Stimulated activated CD8-positive, alpha-beta memory T cell treated with anti-CD3 and anti-CD28 coated beads, Interleukin-7, amount 100 ng/mL, for 1 hour (primary cell): ENCODE results near the gene CEP164.

Source experiments
- DNase-seq, 2 donors: peaks; one replicate each; pipeline ENCODE4 v3.0.0-alpha.2; 2020; ENCODE audit warnings: low read depth in 2 of 2

The CEP164 gene

DNA sequence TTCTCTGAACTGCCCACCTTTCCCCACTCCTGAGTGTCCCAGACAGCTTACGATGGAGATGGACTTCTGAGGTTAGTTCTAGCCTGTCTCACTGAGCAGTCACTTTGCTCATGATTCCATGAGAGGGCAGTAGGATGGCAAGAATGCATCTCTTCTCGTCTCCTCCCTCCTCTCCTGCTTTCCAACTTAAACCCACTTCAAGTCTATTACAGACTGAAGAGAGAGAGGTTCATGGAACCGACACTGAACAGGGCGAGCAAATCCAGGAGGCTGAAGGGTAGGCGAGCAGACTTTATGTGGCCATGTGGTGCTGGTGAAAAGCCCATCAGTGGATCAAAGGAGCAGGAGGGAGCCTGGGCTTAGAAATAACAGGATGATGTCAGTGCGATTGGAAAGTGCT, 38.6 kb downstream of the CEP164 start:
- no peak for DNase-seq

DNA sequence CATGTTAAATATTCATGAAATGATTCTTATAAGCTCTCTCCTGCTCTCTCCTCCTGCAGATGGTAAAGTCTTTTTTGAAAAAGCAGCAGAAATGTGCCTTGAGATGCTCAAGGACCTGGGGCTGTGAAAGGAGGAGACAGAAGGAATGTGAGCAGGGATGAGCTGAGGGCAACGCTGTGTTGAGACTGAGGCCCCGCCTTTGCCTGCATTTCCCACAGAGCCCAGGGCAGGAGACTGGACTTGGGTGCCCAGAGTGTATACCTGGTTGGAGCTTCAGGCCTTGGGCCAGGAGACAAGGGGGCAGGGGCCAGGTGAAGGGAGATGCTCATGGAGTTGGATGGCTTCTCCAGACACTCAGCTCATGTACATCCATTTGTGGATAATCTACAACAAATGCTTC, 39.2 kb downstream of the CEP164 start:
- DNase-seq: no peak

DNA sequence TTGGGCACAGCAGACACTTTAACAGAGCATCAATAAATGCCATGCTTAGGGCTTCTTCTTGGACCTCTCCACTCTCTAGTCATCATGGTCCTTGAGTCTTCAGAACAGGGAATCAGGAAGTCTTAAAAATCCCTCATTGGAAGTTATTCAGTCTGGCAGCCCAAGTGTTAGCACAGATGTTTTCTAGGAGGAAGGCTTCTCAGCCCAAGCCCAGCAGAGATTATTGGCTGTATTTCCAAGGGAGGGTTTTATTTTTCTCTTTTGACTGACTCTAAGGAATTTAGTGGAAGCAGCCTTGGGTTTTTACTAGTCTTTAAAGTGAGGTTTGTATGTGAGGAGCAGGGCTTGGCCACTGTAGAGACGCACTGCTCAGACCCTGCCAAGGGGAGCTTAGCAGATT, 41.9 kb downstream of the CEP164 start:
- no peak for DNase-seq

DNA sequence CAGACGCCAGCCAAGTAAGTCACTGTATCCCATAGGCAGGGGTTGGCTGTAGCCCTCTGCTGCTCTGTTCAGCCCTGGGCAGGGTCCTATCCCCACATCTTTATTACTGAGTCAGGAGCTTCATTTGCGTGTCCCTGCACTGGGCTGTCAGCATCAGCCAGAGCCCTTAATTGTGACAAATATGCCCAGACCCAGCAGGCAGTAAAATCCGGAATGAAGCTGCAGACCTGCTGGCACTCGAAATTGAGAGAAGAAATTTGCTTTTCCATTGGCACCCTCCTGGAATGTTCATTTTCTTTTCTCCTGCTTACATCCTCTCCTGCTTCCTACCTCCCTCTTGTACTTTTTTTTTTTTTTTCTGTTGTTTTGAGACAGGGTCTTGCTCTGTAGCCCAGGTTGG, 43.8 kb downstream of the CEP164 start:
- no peak for DNase-seq

DNA sequence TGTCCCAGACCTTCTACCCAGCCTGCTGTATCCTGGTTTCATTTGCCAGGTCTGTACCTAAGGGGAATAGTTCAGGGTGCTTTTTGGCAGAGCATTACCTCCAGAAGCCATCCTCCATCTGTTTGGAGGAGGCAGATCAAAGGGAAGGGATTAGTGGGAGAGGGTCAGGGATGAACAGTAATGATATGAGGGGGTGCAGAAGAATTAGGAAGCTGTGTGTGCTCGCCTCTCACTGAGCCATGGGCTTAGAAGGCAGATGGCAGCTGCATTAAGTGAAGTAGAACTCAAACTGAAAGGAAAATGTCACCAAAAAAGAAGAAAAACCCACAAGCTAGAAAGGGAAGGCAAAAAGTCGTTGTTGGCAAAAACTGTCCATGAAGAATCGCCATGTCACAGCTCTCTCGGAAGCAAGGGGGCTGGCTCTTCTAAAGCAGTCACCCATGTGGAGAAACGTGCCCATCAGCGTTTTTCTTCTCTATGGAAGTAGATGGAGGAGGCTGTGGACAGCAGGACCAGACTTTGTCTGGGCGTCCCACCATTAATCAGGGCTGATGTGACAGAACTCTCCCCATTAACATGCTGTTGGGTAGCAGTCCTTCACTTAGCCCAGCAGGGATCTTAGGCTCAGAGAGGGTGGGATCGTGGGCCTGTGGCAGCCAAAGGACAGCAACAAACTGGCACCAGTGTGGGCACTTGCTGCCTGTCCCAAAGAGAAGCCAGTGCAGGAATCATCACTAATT, 46.8 kb downstream of the CEP164 start:
- DNase-seq: no peak

DNA sequence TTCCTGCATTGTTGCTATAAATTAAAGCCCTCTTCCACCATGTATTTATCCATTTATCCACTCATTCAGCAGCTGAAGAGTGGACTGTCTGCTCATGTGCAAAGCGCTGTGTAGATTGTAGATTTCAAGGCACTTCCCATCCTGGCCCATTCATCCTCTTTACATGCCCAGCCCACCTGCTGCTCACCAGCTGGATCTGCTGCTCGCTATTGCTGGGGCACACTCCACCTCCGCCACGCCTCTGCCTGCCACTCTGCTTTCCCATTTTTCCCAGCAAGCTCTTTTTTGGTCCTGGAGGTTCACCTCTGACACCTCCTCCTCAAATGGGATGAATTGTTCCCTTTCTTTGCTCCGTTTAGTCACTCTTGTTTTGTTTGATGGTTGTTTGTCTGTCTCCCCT, 48.3 kb downstream of the CEP164 start:
- no peak for DNase-seq

DNA sequence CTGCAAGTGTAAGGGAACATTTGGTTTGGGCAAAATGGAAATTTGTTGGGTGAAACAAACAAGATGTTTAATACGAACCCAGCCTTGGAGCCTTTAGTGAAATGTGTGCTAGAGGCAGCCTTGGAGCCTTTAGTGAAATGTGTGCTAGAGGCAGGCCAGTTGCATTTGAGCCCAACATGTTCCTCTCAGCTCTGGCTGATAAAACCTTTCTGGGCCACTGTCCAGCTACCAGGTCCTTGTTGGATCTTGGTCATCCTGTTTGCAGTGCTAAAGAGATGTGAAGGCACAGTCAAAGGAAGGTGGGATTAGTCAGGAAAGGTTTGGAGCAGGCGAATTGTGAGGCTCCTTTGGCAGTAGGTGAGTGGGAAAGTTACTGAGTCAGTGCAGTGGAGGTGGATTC, 48.9 kb downstream of the CEP164 start:
- no peak for DNase-seq

DNA sequence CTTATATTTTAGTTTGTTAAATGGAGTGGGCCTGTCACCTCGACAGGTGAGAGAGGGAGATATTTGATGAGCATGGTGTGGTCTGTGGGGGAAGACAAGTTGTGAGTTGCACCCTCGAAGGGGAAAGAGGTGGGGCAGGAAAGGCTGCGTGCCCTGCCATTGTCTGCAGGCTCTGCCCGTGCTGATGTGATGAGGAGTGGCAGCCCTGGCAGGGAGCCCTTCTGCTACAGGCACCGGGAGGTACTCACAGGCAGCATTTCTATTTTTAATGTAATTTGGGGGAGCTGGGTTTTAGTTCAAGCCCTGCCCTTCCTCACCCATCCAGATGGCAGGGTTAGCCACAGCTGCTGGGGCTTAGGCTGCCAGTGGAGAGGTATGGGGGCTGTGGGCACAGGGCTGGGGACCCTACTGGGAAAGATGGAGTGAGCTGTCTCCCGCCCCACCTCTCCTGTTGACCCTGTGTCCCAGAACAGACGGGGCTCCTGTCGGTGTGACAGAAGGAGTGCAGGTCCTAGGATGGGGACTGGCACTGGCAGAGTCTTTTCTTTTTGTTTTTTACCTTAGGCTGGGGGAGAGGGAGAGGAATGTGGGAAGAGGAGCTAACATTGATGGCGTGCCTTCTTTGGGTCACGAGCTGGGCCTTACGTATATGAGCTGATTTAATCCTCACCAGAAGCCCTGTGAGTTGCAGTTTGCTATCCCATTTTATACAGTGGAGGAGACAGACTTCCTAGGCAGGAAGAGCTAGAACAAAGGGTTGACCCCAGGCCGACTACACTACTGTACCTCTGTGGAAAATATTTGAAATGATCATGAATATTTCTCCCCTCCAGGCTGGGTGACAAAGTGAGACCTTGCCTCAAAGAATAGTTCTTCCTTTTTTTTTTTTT, 51.6 kb downstream of the CEP164 start:
- DNase-seq: no peak

DNA sequence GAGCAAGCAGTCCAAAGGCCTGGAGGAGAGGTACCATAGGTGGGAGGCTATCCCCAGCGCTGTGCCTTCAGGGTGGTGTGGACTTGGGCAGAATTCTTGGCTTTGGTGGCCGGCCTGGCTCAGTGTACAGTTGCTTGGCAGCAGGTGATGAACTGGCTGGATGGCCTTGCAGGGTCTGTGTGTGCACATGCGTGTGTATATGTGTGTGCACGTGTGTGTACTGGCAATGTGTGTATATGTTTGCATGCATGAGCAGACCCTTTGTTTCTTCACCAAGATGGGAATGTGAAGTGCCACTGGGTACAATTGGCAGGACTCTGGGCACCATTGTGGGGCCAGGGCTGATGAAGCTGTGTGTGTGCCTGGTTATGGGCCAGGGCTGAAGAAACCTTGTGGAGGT, 53.0 kb downstream of the CEP164 start:
- no peak for DNase-seq

DNA sequence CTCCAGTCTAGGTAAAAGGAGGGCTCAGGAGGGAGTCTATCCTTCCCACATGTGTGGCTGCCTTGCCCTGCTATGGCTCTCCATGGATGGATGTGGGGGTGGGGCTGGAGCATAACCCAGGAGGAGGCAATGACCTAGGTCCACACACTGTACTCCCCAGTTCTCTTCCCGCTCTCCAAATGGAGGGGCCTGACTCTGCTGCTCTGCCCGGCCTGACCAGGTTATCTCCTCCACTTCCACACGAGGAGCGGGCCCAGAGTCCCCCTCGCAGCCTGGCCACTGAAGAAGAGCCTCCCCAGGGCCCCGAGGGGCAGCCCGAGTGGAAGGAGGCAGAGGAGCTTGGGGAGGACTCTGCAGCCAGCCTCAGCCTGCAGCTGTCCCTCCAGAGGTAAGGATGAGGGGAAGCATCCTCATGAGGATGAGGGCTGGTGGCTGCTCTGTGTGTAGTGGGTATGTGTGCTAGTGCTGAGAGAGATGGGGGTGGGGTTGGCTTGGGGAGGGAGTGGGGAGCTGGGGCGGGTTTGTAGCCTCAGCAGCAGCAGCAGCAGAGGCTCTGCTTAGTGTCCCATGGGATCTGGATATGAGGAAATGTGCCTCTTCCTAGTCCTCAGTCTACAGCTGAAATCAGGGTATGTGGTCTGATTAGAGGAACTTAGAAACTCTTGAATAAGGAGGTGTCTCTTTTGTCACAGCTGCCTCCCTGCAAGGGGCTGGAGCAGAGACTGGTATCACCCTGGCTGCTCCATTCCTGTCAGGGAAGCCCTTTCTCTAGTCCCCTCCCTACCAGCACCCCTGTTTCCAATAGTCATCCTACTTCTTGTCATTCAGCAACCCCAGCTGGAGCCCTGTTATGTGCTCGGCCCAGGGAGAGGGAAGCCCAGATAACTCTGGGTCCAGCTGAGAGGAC, 54.1 kb downstream of the CEP164 start:
- no peak for DNase-seq

DNA sequence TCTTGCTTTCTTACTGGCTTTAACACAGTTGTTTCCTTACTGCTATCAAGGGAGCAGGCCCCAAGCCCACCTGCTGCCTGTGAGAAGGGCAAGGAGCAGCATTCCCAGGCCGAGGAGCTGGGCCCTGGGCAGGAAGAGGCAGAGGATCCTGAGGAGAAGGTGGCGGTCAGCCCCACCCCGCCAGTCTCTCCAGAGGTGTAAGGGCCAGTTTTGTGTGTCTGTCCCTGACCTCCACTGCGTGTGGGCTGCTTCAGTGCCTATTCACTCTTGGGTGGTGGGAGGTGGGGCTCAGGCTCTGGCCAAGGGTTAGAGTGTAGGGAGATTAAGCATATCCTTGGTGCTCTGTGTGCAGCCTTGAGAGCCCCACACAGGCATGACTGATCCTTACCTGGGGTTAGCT, 55.1 kb downstream of the CEP164 start:
- DNase-seq: no peak

DNA sequence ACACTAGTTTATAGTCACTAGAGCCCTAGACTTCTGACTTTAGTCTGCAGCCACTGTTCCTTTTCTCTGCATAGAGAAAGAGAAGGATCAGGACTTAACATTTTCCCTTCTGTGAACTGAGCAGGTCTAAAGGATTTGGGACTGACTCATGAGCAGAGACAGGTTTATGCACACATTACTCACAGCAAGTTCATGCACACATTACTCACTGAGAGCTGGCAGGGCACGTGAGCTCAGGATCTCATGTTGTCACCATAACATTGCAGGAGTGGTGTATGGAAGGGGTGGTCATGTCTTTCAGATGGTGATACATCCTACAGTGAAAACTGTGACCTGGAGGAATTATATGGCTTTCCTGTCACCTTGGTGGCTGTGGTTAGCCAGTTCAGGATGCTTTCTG, 56.4 kb downstream of the CEP164 start:
- DNase-seq: no peak

DNA sequence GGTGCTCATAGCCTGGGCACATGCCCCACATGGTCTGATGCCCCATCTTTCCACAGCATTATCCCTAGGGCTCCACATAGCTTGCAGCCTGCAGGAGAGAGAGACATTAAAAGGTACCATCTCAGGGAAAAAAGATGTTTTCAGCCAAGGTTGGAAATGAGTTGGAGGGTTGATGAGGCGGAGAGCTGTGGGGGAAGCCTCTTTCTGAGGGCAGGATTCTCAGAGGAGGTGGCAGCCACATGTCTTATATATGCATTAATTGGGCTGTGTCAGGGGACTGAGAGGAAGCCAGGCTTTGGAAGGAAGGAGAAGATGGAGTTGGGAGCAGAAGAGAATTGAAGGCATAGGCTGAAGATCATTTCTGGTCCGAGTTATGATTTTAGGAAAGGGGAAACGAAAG, 57.8 kb downstream of the CEP164 start:
- DNase-seq: no peak

DNA sequence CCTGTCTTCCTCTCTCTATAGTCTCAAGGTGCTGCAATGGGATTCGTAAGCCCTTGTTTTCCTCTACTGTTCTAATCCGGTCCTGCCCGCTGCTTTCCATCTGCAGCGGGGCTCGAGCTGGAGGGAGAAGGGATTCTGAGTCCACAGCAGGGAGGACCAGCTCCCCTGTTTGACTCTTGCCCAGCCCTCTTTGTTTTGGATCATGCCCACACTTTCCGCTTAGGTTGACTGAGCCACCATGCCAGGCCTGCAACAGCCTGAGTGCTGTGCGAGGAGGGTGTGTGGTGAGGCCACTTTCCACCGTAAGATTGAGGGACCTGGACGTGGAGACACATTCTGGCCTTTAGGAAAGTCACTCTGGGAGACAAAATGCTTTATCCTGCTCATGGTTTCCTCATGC, 58.3 kb downstream of the CEP164 start:
- no peak for DNase-seq

DNA sequence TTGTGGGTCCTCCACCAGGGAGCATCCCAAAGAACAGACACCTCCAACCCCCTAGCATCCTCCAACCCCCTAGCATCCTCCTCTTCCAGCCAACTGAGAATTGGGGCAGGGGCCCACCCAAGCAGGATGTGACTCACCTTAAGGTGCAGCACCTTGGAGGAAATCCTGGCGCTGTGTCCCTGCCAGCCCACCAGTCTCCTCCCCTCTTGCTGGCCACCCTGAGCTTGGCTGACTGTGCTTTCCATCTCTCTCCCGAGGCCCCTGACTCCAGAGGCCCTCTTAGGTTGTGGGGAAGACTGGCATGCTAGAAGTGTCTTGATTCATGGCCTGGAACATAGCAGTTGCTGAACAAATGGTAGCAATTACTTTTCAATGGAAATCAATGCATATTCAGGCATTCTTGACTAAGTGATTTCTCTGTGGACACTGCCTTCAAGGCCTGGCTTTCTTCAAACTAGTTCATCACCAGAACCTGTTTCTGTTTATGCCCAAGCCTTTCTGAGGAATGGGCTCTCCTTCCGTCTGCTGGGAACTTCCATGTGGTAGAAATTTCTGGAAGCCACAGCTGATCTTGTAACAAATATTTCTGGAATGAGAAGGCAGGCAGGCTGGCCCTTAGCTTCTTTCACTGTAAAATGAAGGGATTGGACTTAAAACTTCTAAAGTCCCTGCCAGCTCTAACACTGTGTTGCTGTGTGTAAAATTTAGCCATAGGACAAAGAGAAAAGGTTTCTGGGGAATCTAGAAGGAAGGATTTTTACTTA, 60.5 kb downstream of the CEP164 start:
- DNase-seq: no peak

DNA sequence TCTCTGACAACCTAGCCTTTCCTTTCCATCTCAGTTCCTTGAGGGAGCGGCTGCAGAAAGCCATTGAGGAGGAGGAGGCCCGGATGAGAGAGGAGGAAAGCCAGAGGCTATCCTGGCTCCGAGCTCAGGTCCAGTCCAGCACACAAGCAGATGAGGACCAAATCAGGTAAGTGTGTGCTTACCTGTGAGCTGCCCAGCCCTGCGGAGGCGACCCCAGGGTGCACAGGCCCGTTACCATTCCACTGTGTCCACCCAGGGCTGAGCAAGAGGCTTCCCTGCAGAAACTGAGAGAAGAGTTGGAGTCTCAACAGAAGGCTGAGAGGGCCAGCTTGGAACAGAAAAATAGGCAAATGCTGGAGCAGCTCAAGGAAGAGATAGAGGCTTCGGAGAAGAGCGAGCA, 63.1 kb downstream of the CEP164 start:
- DNase-seq: no peak

DNA sequence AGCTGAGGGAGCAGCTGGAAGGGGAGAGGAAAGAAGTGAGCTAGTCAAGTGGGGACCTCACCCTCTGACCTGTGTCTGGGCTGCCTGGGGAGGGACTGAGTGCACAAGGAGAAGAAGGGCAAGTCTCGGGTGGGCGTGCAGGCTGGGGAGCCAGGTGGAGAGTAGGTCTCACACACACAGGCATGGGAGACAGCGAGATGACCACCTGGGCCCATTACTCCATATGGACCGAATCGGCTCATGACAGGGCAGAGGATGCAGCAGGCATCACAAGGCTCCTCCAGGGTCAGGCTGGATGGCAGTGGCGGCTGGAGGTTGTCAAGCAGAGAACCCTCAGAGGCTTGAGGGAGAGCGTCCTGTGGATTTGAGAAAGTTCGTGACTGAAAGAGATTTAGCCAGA, 63.5 kb downstream of the CEP164 start:
- DNase-seq: no peak

DNA sequence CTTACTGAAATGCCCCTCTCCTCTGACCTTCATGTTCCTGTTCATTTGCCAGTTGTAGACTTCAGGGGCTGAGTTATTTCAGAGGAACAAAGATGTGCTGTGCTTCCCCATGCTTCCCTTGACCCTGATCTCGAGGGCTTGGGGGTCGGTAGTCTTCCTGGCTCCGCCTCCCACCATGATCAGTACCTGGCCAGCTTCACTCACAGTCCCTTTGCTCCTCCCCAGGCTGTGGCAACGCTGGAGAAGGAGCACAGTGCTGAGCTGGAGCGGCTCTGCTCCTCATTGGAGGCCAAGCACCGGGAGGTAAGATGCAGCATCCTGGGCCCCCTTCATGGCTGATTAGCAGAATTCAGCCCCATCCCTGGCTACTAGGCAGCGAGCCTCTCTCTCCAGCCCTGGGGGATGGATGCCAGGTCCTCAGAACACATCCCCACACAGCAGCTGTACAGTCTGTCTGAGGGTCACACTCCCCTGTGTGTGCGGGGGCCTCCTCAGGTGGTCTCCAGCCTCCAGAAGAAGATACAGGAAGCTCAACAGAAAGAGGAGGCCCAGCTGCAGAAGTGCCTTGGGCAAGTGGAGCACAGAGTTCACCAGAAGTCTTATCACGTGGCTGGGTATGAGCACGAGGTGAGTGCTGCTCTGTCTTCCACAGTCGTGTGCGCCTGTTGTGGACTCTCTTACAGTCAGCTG, 64.5 kb downstream of the CEP164 start:
- DNase-seq: no peak

DNA sequence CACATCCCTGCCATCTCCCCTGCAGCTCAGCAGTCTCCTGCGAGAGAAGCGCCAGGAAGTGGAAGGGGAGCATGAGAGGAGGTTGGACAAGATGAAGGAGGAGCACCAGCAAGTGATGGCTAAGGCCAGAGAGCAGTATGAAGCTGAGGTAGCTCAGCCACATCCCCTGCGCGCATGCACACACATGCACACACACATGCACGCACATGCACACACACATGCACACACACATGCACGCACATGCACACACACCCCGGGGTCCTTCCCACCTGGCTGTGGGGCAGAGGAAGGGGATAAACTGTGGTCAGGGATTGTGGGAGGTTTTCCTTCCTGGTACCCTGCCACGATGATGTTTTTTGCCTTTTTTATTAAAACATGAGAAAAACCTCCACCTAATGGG, 65.3 kb downstream of the CEP164 start:
- no peak for DNase-seq

DNA sequence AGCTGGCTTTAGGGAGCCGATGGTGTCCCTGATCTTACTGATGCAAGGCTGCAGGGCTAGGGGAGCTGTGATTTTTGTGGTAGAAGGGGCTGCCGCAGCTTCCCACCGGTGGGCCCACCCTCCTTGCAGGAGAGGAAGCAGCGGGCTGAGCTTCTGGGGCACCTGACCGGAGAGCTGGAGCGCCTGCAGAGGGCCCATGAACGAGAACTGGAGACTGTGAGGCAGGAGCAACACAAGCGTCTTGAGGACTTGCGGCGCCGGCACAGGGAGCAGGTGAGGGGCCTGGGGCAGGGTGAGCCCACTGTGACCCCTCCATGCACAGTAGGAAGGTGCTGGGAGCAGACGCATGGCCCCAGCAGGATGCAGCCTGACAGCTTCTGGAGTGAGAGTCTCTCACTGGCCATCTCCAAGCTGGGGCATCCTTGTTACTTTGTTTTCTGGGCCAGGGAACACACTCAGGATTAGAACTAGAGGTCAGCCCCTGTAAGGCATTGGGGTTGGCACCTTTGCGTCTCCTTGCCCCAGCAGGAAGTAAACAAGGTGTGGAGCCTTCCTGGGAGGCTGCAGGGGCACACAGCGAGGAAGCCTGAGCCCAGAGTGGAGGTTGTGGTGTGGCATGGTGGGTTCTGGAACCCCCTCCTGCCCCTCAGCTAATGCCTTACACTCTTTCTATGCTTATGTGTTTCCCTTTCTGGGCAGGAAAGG, 66.7 kb downstream of the CEP164 start:
- DNase-seq: no peak
